ENCODE data around the gene PROKR1. TPM values are rescaled to one million over a fixed set of nuclear protein-coding genes. Genes with fewer than 3 reads are reported as not detected.

The PROKR1 gene
- total RNA-seq, 3 donors from 2014 or later = 0.66 to 0.80 TPM; not detected in 1

GRCh38 chr2:68604077-68604476, 39.3 kb upstream of the PROKR1 start:
- intact Hi-C loops (cut with DNase I; ENCODE audit: low total_unique reads) = no loop called here
- Histone ChIP-seq H3K27ac (no peak overlapping the region), H3K4me1 (no peaks in the 10 kb centered on the region), H3K9me3 (peaks cover 0 to 56% of the 10 kb centered on the region in 2 donors), H3K4me3 (no peak overlapping the region), H3K27me3 (no peaks in the 10 kb centered on the region), H3K36me3 (no peaks in the 10 kb centered on the region)
- DNase-seq (ENCODE audit: low spot score in 2 of 2) = no peak
- TF ChIP-seq, protein P1, sequence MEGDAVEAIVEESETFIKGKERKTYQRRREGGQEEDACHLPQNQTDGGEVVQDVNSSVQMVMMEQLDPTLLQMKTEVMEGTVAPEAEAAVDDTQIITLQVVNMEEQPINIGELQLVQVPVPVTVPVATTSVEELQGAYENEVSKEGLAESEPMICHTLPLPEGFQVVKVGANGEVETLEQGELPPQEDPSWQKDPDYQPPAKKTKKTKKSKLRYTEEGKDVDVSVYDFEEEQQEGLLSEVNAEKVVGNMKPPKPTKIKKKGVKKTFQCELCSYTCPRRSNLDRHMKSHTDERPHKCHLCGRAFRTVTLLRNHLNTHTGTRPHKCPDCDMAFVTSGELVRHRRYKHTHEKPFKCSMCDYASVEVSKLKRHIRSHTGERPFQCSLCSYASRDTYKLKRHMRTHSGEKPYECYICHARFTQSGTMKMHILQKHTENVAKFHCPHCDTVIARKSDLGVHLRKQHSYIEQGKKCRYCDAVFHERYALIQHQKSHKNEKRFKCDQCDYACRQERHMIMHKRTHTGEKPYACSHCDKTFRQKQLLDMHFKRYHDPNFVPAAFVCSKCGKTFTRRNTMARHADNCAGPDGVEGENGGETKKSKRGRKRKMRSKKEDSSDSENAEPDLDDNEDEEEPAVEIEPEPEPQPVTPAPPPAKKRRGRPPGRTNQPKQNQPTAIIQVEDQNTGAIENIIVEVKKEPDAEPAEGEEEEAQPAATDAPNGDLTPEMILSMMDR (IDR thresholded peaks at IDR 0.05) = no peak
- TF ChIP-seq POLR2AphosphoS5 (IDR thresholded peaks at IDR 0.05) (no peak), POLR2A (IDR thresholded peaks at IDR 0.05) (no peak)

- no peak for DNase-seq (ENCODE audit: low spot score in 2 of 2)
- TF ChIP-seq POLR2AphosphoS5 (IDR thresholded peaks at IDR 0.05) (no peak), POLR2A (IDR thresholded peaks at IDR 0.05) (no peak)
- TF ChIP-seq, protein P1 (IDR thresholded peaks at IDR 0.05) = no peak
- Histone ChIP-seq H3K27ac (no peak overlapping the region), H3K4me3 (no peak overlapping the region), H3K36me3 (no peaks in the 10 kb centered on the region), H3K27me3 (no peaks in the 10 kb centered on the region), H3K9me3 (peaks cover 0 to 53% of the 10 kb centered on the region in 2 donors), H3K4me1 (no peaks in the 10 kb centered on the region)
- intact Hi-C loops (cut with DNase I; ENCODE audit: low total_unique reads) = no loop called here
These were observed 37.4 kb upstream of the PROKR1 start for GRCh38 chr2:68605939-68606338.

DNA sequence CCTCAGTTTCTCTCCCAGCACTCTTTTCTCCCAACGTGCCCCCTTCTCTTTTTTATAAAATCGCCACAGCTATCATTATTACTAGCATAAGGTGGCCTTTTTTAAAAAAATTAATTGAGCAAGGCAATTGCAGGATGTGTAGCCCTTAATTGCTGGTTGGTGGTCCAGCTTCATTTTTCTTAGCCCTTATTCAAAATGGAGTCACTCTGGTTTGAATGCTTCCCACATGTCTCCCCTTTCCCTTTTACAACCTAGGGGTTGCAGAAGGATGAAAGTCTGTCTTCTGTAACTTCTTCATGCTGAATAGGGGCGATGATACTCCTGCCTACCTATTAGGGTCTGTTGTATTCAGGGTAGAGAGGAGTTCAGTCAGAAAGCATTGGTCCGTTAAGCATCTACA, 36.6 kb upstream of the PROKR1 start:
- DNase-seq (ENCODE audit: low spot score in 2 of 2) = no peak
- Histone ChIP-seq H3K4me1 (no peaks in the 10 kb centered on the region), H3K36me3 (no peaks in the 10 kb centered on the region), H3K27ac (no peak overlapping the region), H3K27me3 (no peaks in the 10 kb centered on the region), H3K9me3 (peaks cover 0 to 46% of the 10 kb centered on the region in 2 donors), H3K4me3 (no peak overlapping the region)
- TF ChIP-seq POLR2A (IDR thresholded peaks at IDR 0.05) = no peak
- TF ChIP-seq POLR2AphosphoS5 (IDR thresholded peaks at IDR 0.05) = no peak
- TF ChIP-seq, protein P1 (IDR thresholded peaks at IDR 0.05) = no peak
- intact Hi-C loops (cut with DNase I; ENCODE audit: low total_unique reads) = no loop called here

GRCh38 chr2:68607837-68608236, 35.5 kb upstream of the PROKR1 start:
- H3K36me3 ChIP-seq = no peaks in the 10 kb centered on the region
- no peak for DNase-seq (ENCODE audit: low spot score in 2 of 2)
- intact Hi-C loops (cut with DNase I; ENCODE audit: low total_unique reads) = no loop called here
- H3K4me1 ChIP-seq = no peaks in the 10 kb centered on the region
- H3K9me3 ChIP-seq = peaks cover 0 to 35% of the 10 kb centered on the region in 2 donors
- no peak overlapping the region for H3K27ac ChIP-seq
- TF ChIP-seq, protein P1 (IDR thresholded peaks at IDR 0.05) = no peak
- TF ChIP-seq POLR2A (IDR thresholded peaks at IDR 0.05) (no peak), POLR2AphosphoS5 (IDR thresholded peaks at IDR 0.05) (no peak)
- H3K4me3 ChIP-seq = no peak overlapping the region
- H3K27me3 ChIP-seq = no peaks in the 10 kb centered on the region

- Histone ChIP-seq H3K4me3 (no peak overlapping the region), H3K9me3 (peaks cover 3 to 9% of the 10 kb centered on the region in 2 donors), H3K27me3 (no peaks in the 10 kb centered on the region), H3K36me3 (no peaks in the 10 kb centered on the region), H3K4me1 (no peaks in the 10 kb centered on the region), H3K27ac (no peak overlapping the region)
- DNase-seq (ENCODE audit: low spot score in 2 of 2) = no peak
- intact Hi-C loops (cut with DNase I; ENCODE audit: low total_unique reads) = no loop called here
- TF ChIP-seq POLR2AphosphoS5 (IDR thresholded peaks at IDR 0.05) (no peak), POLR2A (IDR thresholded peaks at IDR 0.05) (no peak)
- TF ChIP-seq, protein P1 (IDR thresholded peaks at IDR 0.05) = no peak
These were observed 30.4 kb upstream of the PROKR1 start for GRCh38 chr2:68612765-68613519.
